HG03565 (cell line): ENCODE measurements around the gene LRRC41.
"Not testable (repeated sequence)": the region's sequence is repeated elsewhere in the genome, so short reads cannot be mapped to it uniquely, and the experiment has no call there.

Experiments used
- ATAC-seq: cut with Tn5 transposase; IDR thresholded peaks from one replicate; pipeline ENCODE4 v1.9.1; 2021; ENCODE audit warnings: mild to moderate bottlenecking, moderate library complexity; ENCODE audit not compliant: unreplicated experiment

LRRC41 gene

GRCh38 chr1:46246136-46246535 is 57.3 kb downstream of the LRRC41 start:
- ATAC-seq, result not testable (repeated sequence)

DNA sequence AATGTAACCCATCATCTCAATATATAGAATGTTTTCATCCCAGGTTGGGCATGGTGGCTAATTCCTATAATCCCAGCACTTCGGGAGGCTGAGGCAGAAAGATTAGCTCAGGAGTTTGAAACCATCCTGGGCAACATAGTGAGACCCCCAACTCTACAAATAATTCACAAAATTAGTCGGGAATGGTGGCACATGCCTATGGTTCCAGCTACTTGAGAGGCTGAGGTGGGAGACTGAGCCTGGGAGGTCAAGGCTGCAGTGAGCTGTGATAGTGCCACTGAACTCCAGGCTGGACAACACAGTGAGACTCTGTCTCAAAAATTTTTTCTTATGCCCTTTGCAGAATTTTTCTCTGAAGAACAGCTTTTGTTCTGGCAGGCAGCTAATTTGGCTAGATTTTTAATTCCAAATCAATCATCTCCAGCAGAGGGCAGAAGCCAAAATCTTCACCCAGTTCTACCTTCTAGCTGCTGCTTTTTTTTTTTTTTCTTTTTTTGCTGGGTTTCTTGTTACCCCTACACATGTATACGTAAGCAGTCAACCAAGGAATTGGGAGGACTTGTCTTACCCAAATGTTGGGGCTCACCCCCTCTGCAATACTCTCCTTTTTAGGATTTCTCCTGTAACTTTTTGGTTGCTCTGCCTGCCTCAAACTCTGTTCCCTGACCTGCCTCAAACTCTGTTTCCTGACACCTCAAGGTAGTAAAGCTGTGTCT is 58.6 kb downstream of the LRRC41 start:
- no peak for ATAC-seq

DNA sequence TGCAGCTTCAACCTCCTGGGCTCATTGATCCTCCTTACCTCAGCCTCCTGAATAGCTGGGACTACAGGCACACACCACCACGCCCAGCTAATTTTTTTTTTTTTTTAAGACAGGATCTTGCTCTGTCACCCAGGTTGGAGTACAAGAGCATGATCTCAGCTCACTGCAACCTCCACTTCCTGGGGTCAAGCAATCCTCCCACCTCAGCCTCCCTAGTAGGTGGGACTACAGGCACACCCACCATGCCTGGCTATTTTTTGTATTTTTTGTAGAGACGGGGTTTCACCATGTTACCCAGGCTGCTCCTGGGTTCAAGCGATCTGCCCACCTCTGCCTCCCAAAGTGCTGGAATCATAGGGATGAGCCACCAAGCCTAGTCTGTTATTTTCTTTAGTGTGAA is 59.6 kb downstream of the LRRC41 start:
- ATAC-seq, result not testable (repeated sequence)

DNA sequence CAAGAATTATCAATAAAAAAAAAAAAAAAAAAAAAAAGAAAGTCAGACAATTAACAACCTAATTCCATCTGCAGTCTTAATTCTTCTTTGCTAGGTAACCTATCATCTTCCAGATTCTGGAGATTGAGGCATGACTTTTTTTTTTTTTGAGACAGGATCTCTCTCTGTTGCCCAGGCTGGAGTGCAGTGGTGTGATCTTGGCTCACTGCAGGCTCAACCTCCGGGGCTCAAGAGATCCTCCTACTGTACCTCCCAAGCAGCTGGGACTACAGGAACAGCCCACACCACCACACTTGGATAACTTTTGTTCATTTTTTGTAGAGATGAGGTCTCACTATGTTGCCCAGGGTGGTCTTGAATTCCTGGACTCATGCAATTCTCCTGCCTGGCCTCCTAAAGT is 60.5 kb downstream of the LRRC41 start:
- no peak for ATAC-seq

GRCh38 chr1:46241733-46242132 is 61.7 kb downstream of the LRRC41 start:
- not testable (repeated sequence) for ATAC-seq

GRCh38 chr1:46238865-46239264 is 64.6 kb downstream of the LRRC41 start:
- ATAC-seq, result not testable (repeated sequence)

GRCh38 chr1:46236882-46237281 is 66.5 kb downstream of the LRRC41 start:
- no peak for ATAC-seq

DNA sequence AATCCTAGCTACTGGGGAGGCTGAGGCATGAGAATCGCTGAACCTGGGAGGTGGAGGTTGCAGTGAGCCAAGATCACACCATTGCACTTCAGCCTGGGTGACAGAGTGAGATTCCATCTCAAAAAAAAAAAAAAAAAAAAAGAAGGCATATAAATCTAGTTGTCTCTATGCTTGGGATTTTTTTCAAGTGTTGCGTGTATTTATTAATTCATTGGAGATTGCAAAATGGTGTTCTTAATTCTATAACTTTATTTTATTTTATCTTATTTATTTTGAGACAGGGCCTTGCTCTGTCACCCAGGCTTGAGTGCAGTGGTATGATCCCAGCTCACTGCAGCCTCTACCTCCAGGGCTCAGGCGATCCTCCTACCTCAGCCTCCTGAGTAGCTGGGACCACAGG is 72.2 kb downstream of the LRRC41 start:
- not testable (repeated sequence) for ATAC-seq
